SK-N-MC (cell line): ENCODE measurements around the gene GET4.

ENCODE experiments used
- EZH2 ChIP-seq: fragments of 200-600 bp; sonication (generic); IDR thresholded peaks from one replicate; pipeline ENCODE4 v1.6.1; 2017; ENCODE audit warnings: antibody characterized with exemption
- FOXP2 ChIP-seq: optimal IDR thresholded peaks from 2 replicates; pipeline ENCODE3; 2011; ENCODE audit warnings: mild to moderate bottlenecking, moderate library complexity; ENCODE audit not compliant: insufficient read depth; ENCODE audit errors: extremely low read length, control extremely low read depth
- POLR2AphosphoS5 ChIP-seq: IDR thresholded peaks from 2 replicates; pipeline ENCODE4 v1.6.1; 2012; ENCODE audit warnings: mild to moderate bottlenecking, low read depth, low read length, borderline replicate concordance

- no peak for TF ChIP-seq POLR2AphosphoS5
- no peak for TF ChIP-seq FOXP2
- TF ChIP-seq EZH2, result no peak
Measured at GRCh38 chr7:831596-832166, 44.7 kb upstream of the GET4 start.
